GM21619 (cell line): ENCODE data around the gene SMC1B.
"Not testable (repeated sequence)": the region's sequence is repeated elsewhere in the genome, so short reads cannot be mapped to it uniquely, and the experiment has no call there.

Experiments used
- ATAC-seq: cut with Tn5 transposase; IDR thresholded peaks from one replicate; pipeline ENCODE4 v1.9.1; 2021; ENCODE audit not compliant: unreplicated experiment

Gene SMC1B

GRCh38 chr22:45303181-45303580 lies 110.2 kb downstream of the SMC1B start:
- no peak for ATAC-seq

- no peak for ATAC-seq
Observed at GRCh38 chr22:45302751-45303150, 110.6 kb downstream of the SMC1B start.

GRCh38 chr22:45298934-45299505 lies 114.4 kb downstream of the SMC1B start:
- ATAC-seq: no peak

- ATAC-seq: no peak
Observed at GRCh38 chr22:45296628-45297297, 116.6 kb downstream of the SMC1B start.

- ATAC-seq: no peak
Observed at GRCh38 chr22:45295492-45295891, 117.9 kb downstream of the SMC1B start.

GRCh38 chr22:45295004-45295403 lies 118.4 kb downstream of the SMC1B start:
- not testable (repeated sequence) for ATAC-seq
